Neutrophil (primary cell): ENCODE data around the gene SUGCT.

ENCODE experiments used
- H3K27ac ChIP-seq: fragments of 200-600 bp; sonication (generic); 2 replicates; pipeline ENCODE4 v1.5.1; 2016; ENCODE audit warnings: mild to moderate bottlenecking, moderate library complexity
- H3K27me3 ChIP-seq: fragments of 200-600 bp; sonication (generic); 2 replicates; pipeline ENCODE4 v1.6.0; 2016; ENCODE audit warnings: mild to moderate bottlenecking
- H3K36me3 ChIP-seq: fragments of 200-600 bp; sonication (generic); 2 replicates; pipeline ENCODE4 v1.5.1; 2017
- H3K4me1 ChIP-seq, 2 experiments: fragments of 200-600 bp in 1 of 2; sonication (generic) in 1 of 2; 1 replicate in 1 of 2; 2 replicates in 1 of 2; pipeline versions ENCODE4 v1.5.1 to v1.6.1; 2013 to 2016; ENCODE audit warnings: low read depth in 1 of 2, low read length in 1 of 2, mild to moderate bottlenecking in 1 of 2, moderate library complexity in 1 of 2; ENCODE audit not compliant: control insufficient read depth in 1 of 2, insufficient read depth in 1 of 2
- H3K4me3 ChIP-seq, 2 experiments: fragments of 200-600 bp in 1 of 2; sonication (generic) in 1 of 2; 1 replicate in 1 of 2; 2 replicates in 1 of 2; pipeline ENCODE4 v1.5.1; 2013 to 2016; ENCODE audit warnings: low read depth in 1 of 2, low read length in 1 of 2, mild to moderate bottlenecking in 1 of 2, moderate library complexity in 1 of 2
- H3K9me3 ChIP-seq: fragments of 200-600 bp; sonication (generic); 2 replicates; pipeline ENCODE4 v1.5.1; 2016
- CTCF ChIP-seq: fragments of 200-600 bp; sonication (generic); IDR thresholded peaks from 2 replicates; pipeline ENCODE4 v1.5.1; 2016; ENCODE audit warnings: antibody characterized with exemption

SUGCT gene

GRCh38 chr7:40551685-40552576 lies 417.1 kb downstream of the SUGCT start:
- TF ChIP-seq CTCF: no peak
- Histone ChIP-seq H3K27me3 (no peaks in the 10 kb centered on the region), H3K36me3 (no peaks in the 10 kb centered on the region), H3K27ac (peak overlapping the region; percentile 84), H3K4me1 (peaks cover 45 to 57% of the 10 kb centered on the region in 2 experiments), H3K9me3 (no peaks in the 10 kb centered on the region), H3K4me3 (peak overlapping the region; percentile 38 to 39)

GRCh38 chr7:40560672-40561071 lies 425.9 kb downstream of the SUGCT start:
- Histone ChIP-seq H3K4me1 (no peaks in the 10 kb centered on the region), H3K9me3 (no peaks in the 10 kb centered on the region), H3K27ac (no peak overlapping the region), H3K27me3 (no peaks in the 10 kb centered on the region), H3K36me3 (no peaks in the 10 kb centered on the region), H3K4me3 (no peak overlapping the region)
- TF ChIP-seq CTCF: no peak

- Histone ChIP-seq H3K9me3 (no peaks in the 10 kb centered on the region), H3K36me3 (no peaks in the 10 kb centered on the region), H3K27ac (no peak overlapping the region), H3K27me3 (no peaks in the 10 kb centered on the region), H3K4me1 (peaks cover 4 to 7% of the 10 kb centered on the region in 2 experiments), H3K4me3 (no peak overlapping the region)
- no peak for TF ChIP-seq CTCF
These were observed 432.1 kb downstream of the SUGCT start for GRCh38 chr7:40566879-40567278.

- Histone ChIP-seq H3K9me3 (no peaks in the 10 kb centered on the region), H3K27me3 (no peaks in the 10 kb centered on the region), H3K36me3 (no peaks in the 10 kb centered on the region), H3K4me1 (peaks cover 4 to 7% of the 10 kb centered on the region in 2 experiments), H3K4me3 (no peak overlapping the region), H3K27ac (no peak overlapping the region)
- no peak for TF ChIP-seq CTCF
These were observed 434.5 kb downstream of the SUGCT start for GRCh38 chr7:40569326-40569725.

- no peaks in the 10 kb centered on the region for H3K9me3 ChIP-seq
- peaks cover 4 to 7% of the 10 kb centered on the region in 2 experiments for H3K4me1 ChIP-seq
- no peak overlapping the region for H3K4me3 ChIP-seq
- H3K36me3 ChIP-seq: no peaks in the 10 kb centered on the region
- no peak for TF ChIP-seq CTCF
- no peaks in the 10 kb centered on the region for H3K27me3 ChIP-seq
- no peak overlapping the region for H3K27ac ChIP-seq
These were observed 435.4 kb downstream of the SUGCT start for GRCh38 chr7:40570223-40570622.
